CD4-positive, alpha-beta T cell treated with Interleukin-17A for 1 hour (primary cell): ENCODE results near the gene FAAP20.
A peak's percentile ranks its signal among the peaks of the same experiment; 100 is the strongest.

Source experiments
- DNase-seq: peaks from one replicate; pipeline ENCODE4 v3.0.0-alpha.2; 2020

The FAAP20 gene, protein sequence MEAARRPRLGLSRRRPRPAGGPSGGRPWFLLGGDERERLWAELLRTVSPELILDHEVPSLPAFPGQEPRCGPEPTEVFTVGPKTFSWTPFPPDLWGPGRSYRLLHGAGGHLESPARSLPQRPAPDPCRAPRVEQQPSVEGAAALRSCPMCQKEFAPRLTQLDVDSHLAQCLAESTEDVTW

DNA sequence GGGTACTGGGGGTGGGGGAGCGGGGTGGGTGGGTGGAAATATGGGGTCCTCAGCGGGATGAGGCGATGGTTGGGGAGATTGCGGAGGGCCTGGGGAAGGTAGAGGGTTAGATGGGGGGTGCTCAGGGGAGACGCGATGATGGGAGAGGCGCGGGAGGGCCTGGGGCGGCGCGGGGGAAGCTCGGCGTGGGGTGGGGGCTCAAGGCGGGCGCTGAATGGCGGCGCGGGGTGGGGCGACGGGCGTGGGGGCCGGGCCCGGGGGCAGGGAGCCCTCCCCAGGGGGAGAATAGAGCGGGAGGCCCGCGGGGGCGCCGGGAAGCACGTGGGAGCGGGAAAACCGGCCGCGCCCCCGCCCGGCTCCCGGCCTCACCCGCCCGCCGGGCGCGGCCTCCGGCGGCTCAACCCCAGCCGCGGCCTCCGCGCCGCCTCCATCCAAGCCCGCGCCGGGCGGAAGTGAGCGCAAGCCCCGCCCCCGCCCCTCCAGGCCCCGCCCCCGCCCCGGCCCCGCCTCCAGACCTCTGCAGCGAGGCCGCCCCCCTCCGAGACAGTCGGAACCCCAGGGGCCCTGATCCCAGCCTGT is at the start of gene FAAP20:
FAAP20 (minus strand) TSS at position 454 of the 579 bp plus-strand sequence; CDS start at position 431, 23 bp downstream.
- DNase-seq: peak; percentile 86

- no peak for DNase-seq
Measured at GRCh38 chr1:2242814-2243725, 48.5 kb upstream of the FAAP20 start.

DNA sequence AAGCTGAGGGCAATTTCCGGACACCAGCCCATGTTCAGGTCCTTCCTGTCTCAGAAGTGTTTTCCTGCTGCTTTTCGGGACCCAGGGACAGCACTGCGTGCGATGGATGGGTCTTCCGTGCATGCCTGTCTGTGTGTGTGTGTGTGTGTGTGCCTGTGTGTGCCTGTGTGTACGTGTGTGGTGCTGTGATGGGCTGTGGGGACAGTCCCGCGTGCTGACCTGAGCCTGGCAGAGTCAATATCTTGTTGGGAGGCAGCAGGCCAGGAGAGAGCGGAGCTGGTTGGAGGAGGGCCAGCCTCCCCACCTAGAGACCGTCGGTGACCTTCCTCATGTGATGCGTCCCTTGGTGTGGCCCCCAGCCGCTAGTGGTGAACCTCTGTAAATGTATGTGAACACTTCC is 47.2 kb upstream of the FAAP20 start:
- no peak for DNase-seq

GRCh38 chr1:2240270-2241156 is 45.9 kb upstream of the FAAP20 start:
- peak; percentile 39 for DNase-seq

DNA sequence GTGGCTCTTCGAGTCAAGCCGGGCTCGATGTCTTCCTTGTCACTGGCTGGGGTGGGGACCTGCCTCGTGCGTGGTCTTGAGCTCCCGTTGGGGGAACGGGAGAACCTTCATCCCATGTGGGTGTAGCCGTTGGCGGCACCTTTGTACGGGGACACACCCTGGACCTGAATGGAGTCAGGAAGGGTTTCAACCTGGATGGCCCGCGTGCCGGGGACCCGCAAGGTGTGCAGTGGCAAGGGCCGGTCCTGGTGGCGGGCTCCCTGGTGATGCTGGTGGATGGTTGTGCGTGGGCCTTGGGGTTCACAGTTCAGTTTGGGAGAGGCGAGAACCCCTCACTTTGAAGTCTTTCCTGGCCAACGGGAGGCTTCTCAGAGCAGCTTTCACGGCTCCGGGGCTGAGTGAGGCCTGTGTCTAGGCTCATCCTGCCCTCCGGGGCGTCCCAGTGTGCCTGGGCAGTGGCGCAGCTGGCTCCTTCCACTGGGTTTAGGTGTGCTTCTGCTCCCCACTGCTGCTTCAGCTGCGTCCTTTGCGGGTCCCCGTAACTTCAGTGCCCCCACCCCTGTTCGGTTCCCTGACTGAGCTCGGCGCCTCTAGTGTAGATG is 44.9 kb upstream of the FAAP20 start:
- no peak for DNase-seq

GRCh38 chr1:2239013-2239370 is 44.4 kb upstream of the FAAP20 start:
- no peak for DNase-seq

DNA sequence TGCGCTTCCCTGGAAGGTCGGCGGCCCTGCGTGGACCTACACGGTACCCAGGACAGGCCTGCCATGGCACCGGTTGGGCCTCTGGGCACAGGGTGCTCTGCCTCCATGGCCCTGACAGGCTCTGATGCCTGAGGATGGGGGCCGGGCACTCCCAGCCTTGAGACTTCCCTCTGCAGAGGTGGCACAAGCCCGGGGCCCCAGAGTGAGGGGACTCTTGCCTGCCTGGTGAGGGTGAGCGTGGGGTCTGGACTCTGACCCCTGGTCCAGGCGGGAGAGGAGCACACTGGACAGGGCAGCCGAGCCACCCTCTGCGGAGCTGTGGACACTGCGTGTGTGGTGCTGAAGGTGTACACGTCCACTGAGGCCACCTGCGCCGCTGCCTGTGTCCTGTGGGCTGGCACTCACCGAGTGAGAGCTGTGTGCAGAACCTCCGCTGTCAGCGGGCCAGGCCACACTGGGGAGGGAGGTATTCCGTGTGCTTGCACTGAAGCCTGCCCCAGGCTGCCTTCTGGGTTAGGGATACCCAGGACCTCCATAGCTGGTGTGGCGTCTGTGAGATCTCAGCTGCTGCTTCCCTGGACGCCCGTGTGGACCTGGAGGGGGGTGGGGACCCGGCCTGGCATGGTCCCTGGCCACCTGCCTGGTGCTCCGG is 43.9 kb upstream of the FAAP20 start:
- no peak for DNase-seq

- DNase-seq: no peak
Measured at GRCh38 chr1:2237773-2238172, 43.2 kb upstream of the FAAP20 start.

DNA sequence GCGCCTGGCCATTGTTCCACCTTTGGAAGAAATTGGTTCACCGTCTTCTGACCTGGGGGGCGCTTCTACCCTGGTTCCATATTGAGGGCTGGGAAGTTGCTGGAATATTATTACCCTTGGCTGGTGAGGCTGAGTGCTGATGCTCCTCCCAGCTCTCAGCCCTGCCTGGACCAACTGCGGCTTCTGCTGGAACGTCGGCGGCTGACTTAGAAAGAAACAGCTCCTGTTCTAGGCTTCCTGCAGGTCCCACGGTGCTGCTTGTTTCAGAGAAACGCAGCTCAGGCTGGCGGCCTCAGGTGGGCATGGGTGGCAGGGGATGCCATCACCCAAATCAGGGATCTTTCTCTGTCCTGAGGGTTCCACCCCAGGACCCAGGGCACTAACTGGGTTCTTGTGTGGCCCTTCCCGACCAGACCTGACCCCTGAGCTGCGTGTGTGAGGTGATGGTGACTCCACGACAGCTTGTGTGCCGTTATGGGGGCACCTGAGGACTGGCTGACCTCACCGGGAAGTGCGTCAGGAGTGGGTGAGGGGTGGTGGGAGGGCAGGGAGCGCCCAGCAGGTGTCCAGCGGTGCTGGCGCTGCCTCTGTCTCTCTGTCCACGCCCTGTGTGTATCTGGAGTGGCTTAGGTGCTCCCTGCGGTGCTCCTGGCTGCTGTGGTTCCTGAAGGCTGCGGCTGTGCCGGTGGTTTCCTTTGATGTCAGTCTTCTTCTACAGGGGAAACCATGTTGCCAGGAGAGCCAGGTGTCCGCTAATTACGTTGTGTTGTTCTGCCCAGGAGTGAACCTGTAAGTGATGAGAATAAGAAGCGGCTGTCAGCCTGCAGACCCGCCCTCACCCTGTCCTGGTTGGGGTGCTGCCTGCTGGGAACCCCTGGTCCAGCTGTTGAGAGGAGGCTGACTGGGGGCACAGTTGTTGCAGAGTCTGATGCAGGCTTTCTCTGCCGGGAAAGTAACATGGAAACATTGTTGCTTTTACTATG is 42.4 kb upstream of the FAAP20 start:
- DNase-seq: peak; percentile 78

DNA sequence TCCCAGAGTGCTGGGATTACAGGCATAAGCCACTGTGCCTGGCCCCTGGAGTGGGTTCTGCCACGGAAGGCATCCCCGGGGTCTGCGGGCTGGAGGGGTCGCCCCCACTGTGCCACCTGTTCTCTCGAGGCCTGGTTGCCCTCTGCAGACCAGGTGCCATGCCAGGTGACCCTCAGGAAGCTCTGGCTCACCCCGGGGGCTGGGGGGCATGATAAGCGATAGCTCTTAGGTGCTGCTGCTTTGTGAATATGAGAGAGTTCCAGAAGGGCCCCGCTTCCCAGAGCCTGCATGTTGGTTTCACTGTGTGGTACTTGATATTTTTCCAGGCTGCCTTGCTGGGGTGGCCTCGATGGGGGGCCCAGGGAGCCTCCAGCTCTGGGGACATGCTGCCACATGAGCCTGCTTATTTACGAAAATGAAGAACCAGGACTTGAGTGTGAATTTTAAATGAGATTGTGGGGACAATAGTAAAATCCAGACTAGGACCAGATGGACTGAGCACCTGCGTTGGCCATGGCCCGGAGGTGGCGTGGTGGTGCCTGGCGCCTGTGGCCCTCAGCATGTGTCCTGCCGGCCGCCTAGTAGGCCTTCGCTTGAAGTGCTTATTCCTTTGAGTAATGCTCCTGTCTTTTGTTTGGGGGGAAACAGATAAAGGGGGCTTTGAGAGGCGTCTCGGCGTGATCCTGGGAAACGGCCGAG is 40.9 kb upstream of the FAAP20 start:
- no peak for DNase-seq

DNA sequence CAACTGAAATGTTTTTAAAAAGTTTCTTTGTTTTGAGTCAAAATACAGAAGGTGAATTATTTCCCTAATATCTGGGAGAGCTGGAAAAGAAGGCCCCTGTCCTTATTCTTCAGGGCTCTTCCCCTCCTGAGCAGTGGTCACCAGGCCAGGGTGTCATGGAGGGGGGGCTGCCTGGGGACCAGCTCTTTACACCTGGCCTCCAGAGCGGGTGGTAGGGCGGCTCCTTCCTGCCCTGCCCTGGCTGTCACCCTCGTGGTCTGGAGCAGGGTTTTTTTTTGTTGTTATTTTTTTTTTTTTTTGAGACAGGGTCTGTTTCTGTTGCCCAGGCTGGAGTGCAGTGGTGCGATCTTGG is 40.2 kb upstream of the FAAP20 start:
- DNase-seq: peak; percentile 64

- peak; percentile 89 for DNase-seq
Measured at GRCh38 chr1:2233997-2234761, 39.6 kb upstream of the FAAP20 start.

DNA sequence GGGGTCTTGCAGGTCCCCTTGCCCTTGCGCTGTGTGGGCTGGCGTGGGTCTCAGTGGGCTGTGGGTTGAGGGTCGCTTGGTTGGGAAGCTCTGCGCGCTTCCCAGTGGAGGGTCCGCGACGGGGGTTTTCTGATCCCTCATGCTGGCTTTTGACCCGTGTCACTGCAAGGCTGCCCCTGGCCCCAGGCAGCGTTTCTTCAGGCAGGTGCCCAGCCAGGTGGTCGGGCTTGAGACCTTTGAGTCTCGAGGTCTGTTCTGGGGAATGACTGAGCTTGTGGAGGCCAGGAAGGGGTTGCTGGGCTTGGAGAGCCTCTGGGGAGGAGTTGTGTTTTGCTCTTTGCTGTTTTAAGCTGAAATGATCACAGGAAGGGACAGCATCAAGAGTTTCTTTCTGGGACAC is 38.9 kb upstream of the FAAP20 start:
- peak; percentile 5 for DNase-seq

DNA sequence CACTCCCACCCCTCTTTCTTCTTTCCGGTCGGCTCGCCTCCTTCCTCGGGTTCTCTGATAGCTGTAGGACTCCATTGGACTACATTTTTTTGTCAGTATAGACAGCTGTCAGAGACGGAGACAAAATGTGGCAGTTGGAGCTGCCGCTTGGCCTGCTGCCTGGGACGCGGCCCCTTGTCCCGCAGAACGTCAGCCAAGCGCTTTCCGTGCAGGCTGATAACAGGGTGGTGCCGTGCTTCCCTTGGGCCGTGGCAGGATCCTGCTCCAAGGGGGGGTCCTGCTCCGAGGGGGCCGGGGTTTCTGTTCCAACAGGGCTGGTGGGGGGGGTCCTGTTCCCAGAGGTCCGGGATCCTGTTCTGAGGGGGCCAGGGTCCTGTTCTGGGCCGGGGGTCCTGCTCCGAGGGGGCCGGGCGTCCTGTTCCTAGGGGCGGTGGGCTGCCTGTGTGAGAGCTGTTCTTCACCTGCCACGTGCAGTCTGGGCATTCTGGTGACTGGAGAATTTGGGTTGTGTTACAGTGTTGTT is 38.4 kb upstream of the FAAP20 start:
- DNase-seq: peak; percentile 18

- peak; percentile 24 for DNase-seq
Measured at GRCh38 chr1:2232255-2232915, 37.8 kb upstream of the FAAP20 start.

DNA sequence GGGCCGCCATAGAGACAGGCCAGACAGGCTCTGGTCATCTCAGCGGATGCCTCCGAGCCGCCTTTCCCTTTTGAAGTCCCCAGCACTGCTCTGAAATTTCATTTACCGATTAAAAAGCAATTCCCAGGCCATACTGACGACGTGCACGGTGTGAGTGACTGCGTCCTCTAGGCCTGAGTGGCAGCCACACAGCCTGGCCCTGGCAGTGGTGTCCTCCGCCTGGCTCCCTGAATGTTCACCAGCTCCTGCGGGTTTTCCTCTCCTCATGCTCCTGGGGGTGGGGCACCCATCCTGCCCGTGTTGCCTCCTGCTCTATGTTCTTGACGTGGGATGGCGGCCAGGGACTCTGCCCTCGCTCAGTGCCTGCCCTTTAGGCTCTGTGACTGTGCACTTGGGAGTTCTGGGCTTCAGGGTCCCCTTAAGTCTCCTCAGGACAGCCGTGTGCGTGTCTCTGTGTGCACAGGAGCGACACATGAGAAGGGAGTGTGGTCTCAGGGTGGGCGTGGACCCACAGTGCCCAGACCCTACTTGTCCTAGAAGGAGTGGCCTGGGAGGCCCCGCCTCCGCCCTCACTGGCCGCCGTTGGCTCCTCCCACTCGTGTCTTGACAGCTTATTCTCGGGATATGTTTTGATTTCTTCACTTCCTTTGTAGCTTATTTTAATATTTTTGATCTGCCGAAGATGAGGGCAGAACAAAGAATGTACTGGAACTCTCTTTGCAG is 37.1 kb upstream of the FAAP20 start:
- DNase-seq: peak; percentile 88

DNA sequence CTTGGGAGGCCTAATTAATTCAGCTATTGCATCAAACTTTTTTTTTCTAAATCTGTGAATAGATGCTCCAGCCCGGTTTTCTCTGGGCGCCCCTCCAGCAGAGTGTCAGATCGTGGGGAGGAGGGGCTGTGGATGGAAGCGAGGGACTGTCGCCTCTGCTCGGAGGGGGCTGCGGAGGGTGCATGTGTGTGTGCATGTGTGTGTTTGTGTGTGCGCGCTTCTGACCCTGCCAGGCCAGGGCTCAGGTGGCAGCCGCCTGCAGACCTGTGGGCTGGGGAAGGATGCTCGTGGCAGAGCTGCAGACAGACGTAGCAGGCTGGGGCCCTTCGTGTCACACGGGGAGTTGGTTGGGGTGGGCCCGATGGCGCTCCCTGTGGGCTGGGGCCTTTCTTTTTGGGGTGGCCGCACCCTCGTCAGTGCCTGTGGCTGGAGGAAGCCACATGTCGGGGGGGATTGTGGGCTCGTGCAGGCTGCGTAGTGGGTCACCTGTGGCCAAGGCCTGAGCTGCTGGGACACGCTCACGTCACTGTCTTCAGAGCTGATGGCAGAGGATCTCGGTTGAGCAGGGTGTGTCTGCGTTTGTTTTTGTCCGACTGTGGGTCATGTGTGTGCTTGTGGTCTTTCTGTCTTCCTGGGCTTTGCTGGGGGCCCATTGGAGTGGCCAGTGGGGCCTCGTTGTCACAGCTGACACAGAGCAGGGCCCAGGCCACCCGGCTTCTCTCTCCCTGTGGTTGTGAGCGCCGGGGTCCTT is 36.4 kb upstream of the FAAP20 start:
- DNase-seq: peak; percentile 71
